Esophagus mucosa (tissue), 1 donor: ENCODE results near the gene RHBDD1. TPM values are rescaled to one million over a fixed set of nuclear protein-coding genes. Genes with fewer than 3 reads are reported as not detected.
A peak's percentile ranks its signal among the peaks of the same experiment; 100 is the strongest.

ENCODE experiments used
- ATAC-seq: fragments of 200-7000 bp; cut with Tn5 transposase; one replicate; pipeline ENCODE4 v1.9.1; 2020
- total RNA-seq: library from RNA; stranded (reverse); gene quantifications from one replicate; pipeline ENCODE4 v1.2.4, GENCODE V29; 2023
- donor health status: DM: yes; HTN: yes; CAD: no.

The RHBDD1 gene
- total RNA-seq, 1 donor from 2014 or later: 26.6 TPM

DNA sequence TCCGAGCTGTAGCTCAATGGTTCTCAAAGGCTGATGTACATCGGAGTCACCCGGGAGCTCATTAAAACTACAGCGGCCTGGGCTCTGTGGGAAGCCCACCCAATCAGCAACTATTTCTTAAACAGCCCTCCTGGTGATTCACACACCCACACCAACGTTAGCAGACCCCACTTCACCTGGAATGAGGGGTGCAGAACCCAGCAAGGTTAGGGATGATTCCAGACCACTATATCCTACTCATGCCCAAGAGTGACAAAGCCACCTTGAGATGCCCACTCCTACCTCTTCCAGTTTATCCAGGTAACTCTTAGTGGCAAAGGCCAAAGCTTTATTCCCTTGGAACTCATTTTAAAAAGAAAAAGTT is 149.7 kb downstream of the RHBDD1 start:
- no peak for ATAC-seq

DNA sequence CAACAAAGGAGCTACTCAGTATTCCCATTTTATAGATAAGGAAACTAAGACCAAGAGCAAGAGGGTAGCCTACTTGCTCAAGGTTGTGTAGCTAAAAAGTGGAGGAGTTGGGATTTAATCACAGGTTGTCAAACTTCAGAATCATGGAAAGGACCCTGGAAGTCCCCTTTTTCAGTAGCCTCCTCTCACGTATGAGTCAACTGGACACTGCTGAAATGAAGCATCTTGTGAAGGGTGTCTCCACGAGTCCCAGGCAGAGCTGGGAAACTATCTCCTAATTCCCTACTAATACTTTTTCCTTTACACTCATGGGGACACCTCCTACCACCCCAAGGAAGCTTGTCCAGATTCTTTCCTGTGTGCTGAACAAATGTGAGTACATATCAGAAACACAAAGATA is 155.8 kb downstream of the RHBDD1 start:
- ATAC-seq: no peak

- ATAC-seq: no peak
Measured at GRCh38 chr2:226993171-226993570, 157.3 kb downstream of the RHBDD1 start.

- ATAC-seq: no peak
Measured at GRCh38 chr2:226994775-226995174, 158.9 kb downstream of the RHBDD1 start.

DNA sequence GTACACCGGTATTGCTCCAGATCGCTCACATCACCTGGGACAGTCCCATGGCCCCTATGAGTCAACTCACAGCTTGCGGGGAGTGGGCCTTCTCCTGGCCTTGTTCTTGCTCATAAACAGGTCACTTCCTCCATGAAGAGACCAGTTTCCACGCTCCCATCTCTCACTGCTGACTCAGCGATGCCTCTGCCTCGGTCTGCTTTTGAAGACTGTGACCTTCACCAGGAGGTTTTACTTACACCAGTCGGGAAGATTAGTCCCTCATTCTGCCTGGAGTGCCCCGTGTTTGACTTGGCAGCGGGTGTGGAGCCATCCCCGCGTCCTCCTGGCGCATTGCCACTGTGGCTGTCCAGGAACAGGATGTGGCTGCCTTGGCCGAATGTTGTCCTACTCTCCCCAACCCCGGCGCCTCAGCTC is 159.8 kb downstream of the RHBDD1 start:
- peak; percentile 36 for ATAC-seq

DNA sequence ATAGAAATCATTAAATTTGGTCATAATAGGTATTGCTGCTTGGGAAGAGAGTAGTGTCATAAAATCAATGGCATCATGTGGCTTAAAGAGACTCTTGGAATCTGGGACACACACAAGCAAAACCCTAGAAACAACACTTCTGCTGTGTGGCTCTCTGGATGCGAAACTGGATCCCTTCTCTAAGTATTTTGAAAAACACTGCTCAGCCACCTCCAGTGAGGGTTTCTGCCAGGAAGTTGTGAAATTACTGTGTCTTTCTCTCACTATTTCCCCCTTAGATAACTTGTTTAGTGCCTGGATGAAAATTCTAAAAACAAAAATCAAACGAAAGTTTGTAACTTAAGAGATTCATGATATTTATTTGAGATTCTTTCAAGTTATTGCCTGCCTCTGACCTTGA is 163.8 kb downstream of the RHBDD1 start:
- ATAC-seq: no peak

DNA sequence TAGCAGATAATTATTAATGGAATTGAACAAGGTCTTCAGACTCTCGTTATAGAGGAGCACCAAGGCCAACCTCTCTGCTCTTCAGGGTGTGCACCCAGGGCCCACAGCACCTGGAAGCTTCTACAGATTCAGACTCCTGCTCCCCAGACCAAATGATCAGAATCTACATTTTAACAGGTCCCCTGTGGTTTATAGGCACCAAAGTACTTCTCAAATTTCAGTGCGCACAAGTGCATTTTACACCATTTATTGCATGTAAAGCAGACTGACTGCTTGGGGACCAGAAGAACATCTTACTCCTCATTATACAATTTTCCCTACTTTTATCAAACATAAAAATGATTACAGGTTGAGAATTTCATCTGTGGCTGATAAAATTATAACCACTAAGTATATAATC is 164.3 kb downstream of the RHBDD1 start:
- no peak for ATAC-seq

GRCh38 chr2:227004482-227004881 is 168.6 kb downstream of the RHBDD1 start:
- ATAC-seq: no peak

DNA sequence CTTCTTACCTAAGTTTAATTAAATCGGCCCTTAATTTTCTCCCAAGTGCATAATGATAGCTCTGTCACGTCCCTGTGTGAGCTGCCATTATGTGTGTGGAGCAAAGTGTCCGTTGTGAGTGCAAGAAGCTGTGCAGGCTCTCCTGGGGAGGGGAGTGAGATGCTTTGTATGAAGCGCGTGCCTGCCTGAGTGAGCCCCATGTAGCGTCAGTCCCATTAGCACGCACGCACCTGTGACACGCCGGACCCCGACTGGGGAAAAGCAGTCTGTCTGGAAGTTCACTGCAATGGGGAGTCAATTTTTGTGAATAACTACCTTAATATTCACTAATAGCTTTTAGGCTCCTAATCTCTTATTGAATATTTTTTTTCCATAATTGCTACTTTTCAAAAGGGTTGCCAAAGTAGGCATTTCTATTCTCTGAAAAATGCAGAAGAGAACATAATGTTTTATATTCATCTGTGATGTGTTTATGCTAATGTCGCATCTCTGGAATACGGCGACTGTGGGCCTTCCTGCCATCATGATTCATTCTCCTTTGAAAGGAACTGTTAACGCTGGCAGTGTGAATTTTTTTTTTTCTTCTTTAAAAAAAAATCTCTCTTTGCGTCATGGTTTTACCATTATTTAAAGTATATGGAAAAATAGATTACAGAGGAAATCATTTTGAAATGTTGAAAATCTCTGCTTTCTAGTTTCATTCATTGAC is 170.5 kb downstream of the RHBDD1 start:
- ATAC-seq: no peak

DNA sequence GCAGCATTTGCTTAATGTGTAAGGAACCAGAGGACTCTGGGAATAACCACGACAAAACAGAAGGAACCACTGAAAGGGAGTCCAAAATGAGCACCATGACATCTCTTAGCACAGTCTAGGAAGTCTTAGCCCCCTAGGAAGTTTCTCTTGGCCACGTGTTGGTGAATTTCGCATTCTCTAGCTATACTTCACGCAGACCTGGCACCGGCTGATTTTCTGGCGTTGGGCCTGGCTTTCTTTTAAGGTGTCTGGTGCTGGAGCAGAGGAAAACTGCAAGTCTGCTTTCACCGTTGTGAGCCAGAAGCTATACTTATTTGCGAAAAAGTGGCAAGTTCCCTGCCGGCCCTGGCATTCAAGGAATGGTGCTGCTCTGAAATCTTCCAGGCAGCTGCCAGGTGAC is 171.3 kb downstream of the RHBDD1 start:
- ATAC-seq: no peak

- no peak for ATAC-seq
Measured at GRCh38 chr2:227007940-227008339, 172.1 kb downstream of the RHBDD1 start.

DNA sequence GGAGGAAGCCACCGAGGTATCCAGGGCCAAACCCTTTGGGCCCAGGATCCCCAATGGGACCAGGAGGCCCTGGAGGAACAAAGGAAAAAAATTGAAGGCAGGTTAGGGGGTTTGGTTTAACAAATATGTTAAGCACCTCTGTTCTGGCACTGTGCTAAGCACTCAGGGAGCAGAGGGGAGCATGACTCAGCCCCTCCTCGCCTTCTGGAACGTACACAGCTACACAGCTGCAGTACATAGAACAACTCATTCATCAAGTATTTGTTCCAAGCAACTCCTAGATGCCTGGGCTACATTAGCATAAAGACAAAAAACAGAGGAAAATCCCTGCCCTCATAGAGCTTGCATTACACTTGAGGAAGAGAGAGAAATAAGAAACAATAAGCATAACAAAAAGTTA is 174.6 kb downstream of the RHBDD1 start:
- ATAC-seq: no peak

- no peak for ATAC-seq
Measured at GRCh38 chr2:227013330-227013729, 177.5 kb downstream of the RHBDD1 start.

- no peak for ATAC-seq
Measured at GRCh38 chr2:227013881-227014280, 178.0 kb downstream of the RHBDD1 start.

DNA sequence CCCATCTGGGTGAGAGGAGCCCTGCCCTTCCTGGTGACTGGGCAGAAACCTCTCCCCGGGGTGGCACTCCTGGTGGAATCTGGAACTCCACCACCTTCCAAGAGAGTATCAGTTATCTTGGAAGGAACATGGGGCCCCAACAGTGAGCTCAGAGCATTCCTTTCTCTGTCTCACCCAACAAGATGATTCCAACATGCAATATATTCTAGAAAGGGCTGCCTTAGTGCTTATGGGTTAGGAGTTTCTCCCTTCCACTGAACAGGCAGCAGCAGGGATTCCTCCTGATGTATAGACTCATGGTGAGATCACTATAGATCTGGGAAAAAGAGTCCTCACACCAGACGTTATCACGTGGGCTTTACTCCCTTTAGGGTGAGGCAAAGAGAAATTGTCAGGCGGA is 181.0 kb downstream of the RHBDD1 start:
- no peak for ATAC-seq

DNA sequence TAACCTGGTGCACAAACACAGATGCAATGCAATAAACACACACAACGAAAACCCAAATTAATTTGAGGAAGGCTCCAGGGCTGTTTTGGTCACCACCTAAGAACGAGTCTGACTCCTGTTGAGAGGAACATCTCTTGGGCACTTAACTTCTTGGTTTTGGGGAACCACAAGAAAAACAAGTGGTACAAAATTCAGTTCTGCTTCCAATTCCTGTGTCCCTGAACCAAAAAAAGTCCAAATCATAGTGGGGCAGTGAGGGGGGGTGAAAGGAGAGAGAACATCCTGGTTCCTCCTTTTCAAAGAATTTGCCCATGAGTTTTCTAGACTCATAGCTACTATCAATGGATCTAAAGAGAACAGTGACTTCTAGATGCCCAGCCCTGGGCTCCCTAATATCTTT is 184.6 kb downstream of the RHBDD1 start:
- ATAC-seq: no peak

GRCh38 chr2:227022608-227023007 is 186.8 kb downstream of the RHBDD1 start:
- ATAC-seq: no peak

GRCh38 chr2:227025510-227025909 is 189.7 kb downstream of the RHBDD1 start:
- ATAC-seq: no peak

GRCh38 chr2:227029426-227030105 is 193.7 kb downstream of the RHBDD1 start:
- no peak for ATAC-seq

DNA sequence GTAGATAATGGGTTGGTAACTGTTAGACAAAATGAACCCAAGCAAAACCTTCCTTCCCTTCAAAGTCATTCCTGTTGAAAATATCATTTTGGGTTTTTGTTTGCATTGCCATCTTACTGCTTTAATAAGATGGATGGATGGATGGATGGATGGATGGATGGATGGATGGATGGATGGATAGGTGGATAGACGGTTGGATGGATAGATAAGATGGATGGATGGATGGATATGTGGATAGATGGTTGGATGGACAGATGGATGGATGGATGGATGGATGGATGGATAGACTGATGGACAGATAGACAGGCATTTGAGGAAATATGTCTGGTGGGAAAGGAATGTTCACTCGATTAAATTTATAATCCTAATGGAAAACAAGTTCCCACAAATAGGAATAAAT is 194.9 kb downstream of the RHBDD1 start:
- ATAC-seq: no peak

GRCh38 chr2:227031379-227031778 is 195.5 kb downstream of the RHBDD1 start:
- no peak for ATAC-seq

DNA sequence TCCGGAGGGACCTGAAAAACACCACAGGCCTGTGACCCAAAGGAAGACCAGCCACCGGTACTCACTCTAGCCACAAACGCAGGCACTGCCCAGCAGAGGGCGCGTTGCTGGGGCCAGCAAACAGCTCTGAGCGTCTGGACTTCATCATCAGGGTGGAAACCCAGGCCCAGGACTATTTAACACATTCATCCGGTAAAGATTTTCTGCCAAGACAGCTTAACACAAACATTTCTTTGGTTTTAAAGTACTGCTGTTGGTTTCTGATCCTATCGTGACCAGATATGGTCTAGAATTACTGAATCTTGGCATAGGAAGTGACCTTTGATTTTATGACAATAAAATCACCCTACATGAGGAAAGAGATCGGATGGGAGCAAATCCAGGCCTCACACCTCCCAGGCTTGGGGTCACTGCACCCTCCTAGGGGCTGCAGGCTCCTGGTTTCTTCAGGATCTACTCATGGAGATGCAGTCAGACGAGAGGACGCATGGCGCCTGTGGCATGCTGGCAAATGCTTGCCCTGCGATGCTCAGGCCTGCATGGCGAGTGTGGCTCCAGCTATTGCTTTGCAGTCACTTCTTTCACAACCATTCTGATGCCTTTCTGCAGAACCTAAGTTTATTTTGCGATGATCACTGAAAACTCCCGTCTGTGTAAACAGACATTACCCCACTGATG is 197.8 kb downstream of the RHBDD1 start:
- ATAC-seq: no peak

- ATAC-seq: no peak
Measured at GRCh38 chr2:227035711-227036367, 200.0 kb downstream of the RHBDD1 start.
